GM12878 (cell line): ENCODE measurements around the gene DELE1. TPM values are rescaled to one million over a fixed set of nuclear protein-coding genes. Genes with fewer than 3 reads are reported as not detected.

ENCODE experiments used
- ATAC-seq: fragments of 200-7000 bp; cut with Tn5 transposase; 3 replicates; pipeline ENCODE4 v1.9.1; 2020; ENCODE audit warnings: mild to moderate bottlenecking, moderate library complexity
- BruUV-seq: library from RNA; stranded (reverse); fragments of 400-500 nt; replicated peaks from 2 replicates; lab custom pipeline; 2021; lab: Mats Ljungman, UMichigan
- CTCF ChIA-PET: fragments of 300-600 bp; sonication (Branson Sonifier 250); formaldehyde crosslinking; extraction: SDS; loops from one replicate; lab custom pipeline; 2021; ENCODE audit warnings: inconsistent platforms; lab: Yijun Ruan, JAX
- POLR2A ChIA-PET: fragments of 350-600 bp; formaldehyde crosslinking; extraction: SDS; loops from one replicate; lab custom pipeline; 2021; ENCODE audit warnings: inconsistent platforms; lab: Charles Lee
- RAD21 ChIA-PET: fragments of 300-600 bp; sonication (Branson Sonifier 250); formaldehyde crosslinking; loops from one replicate; lab custom pipeline; 2023; ENCODE audit warnings: antibody characterized with exemption; ENCODE audit not compliant: unreplicated experiment; lab: Charles Lee
- SMC1A ChIA-PET: fragments of 300-600 bp; sonication (Branson Sonifier 250); formaldehyde crosslinking; loops from one replicate; lab custom pipeline; 2023; ENCODE audit not compliant: unreplicated experiment, uncharacterized antibody; lab: Charles Lee
- DNase-seq: peaks from one replicate; pipeline ENCODE4 v3.0.0-alpha.2; 2011; ENCODE audit warnings: low read depth, low spot score
- FAIRE-seq: peaks from 3 replicates; lab custom pipeline; 2011; peaks lifted over from hg19 to GRCh38; lab: Jason Lieb, UNC
- H2AFZ ChIP-seq: 2 replicates; pipeline ENCODE4 v1.6.0; 2011; ENCODE audit warnings: low read depth, low read length, control low read depth; ENCODE audit not compliant: control insufficient read depth
- H3K27ac ChIP-seq: 2 replicates; pipeline ENCODE4 v1.5.1; 2011; ENCODE audit warnings: control low read depth; ENCODE audit not compliant: control insufficient read depth, insufficient read depth
- H3K27me3 ChIP-seq, 2 experiments: replicated peaks in 1 of 2; 2 replicates each; pipeline versions ENCODE4 v1.6.0 to v1.6.1; 2011; ENCODE audit warnings: low read length in 1 of 2; ENCODE audit not compliant: control insufficient read depth in 2 of 2, insufficient read depth in 2 of 2
- H3K36me3 ChIP-seq, 2 experiments: 2 replicates each; pipeline ENCODE4 v1.5.1; 2011; ENCODE audit warnings: low read length in 1 of 2; ENCODE audit not compliant: control insufficient read depth in 2 of 2, insufficient read depth in 2 of 2
- H3K4me1 ChIP-seq: 2 replicates; pipeline ENCODE4 v1.6.1; 2011; ENCODE audit warnings: mild to moderate bottlenecking, low read length, moderate library complexity, mixed read lengths; ENCODE audit not compliant: control insufficient read depth, insufficient read depth
- H3K4me2 ChIP-seq: 2 replicates; pipeline ENCODE4 v1.6.0; 2011; ENCODE audit warnings: control low read depth; ENCODE audit not compliant: control insufficient read depth, insufficient read depth
- H3K4me3 ChIP-seq: fragments of 200-600 bp; sonication (generic); 2 replicates; pipeline ENCODE4 v1.5.1; 2016
- H3K79me2 ChIP-seq: 2 replicates; pipeline ENCODE4 v1.6.0; 2011; ENCODE audit warnings: low read length; ENCODE audit not compliant: control insufficient read depth, insufficient read depth
- H3K9ac ChIP-seq: 2 replicates; pipeline ENCODE4 v1.8.0; 2011; ENCODE audit warnings: low read length, control low read depth, mixed read lengths; ENCODE audit not compliant: control insufficient read depth, insufficient read depth
- H3K9me3 ChIP-seq: replicated peaks from 3 replicates; pipeline ENCODE4 v1.5.1; 2011; ENCODE audit warnings: mild to moderate bottlenecking, low read length; ENCODE audit not compliant: control insufficient read depth, insufficient read depth
- H4K20me1 ChIP-seq: 2 replicates; pipeline ENCODE4 v1.6.0; 2011; ENCODE audit not compliant: control insufficient read depth, insufficient read depth
- EZH2 ChIP-seq: IDR thresholded peaks from 2 replicates; pipeline ENCODE4 v1.6.1; 2012; ENCODE audit warnings: low read depth, mild to moderate bottlenecking, control low read depth, inconsistent platforms, low read length, borderline replicate concordance; ENCODE audit not compliant: control insufficient read depth
- ZBED1 ChIP-seq: IDR thresholded peaks from 2 replicates; pipeline ENCODE4 v1.6.1; 2016; ENCODE audit warnings: borderline replicate concordance
- WGBS: methylation state at CpG from one replicate; pipeline ENCODE4 v1.1.6; 2016; ENCODE audit warnings: low lambda C conversion rate; ENCODE audit not compliant: insufficient replicate concordance, insufficient coverage; ENCODE audit errors: missing lambda C conversion rate; 5-methylcytosine and 5-hydroxymethylcytosine counted together
- in situ Hi-C: fragments of 300-500 bp; cut with MboI; formaldehyde crosslinking; loops from 9 replicates; pipeline ENCODE4 v1.14.3; 2018; ENCODE audit warnings: mixed read lengths
- intact Hi-C: fragments of 100-400 bp; cut with micrococcal nuclease; formaldehyde crosslinking; loops from one replicate; pipeline ENCODE4 v1.14.2; 2022; ENCODE audit not compliant: unreplicated experiment
- polyA plus RNA-seq, 11 experiments: library from polyadenylated mRNA; depleted of rRNA in 4 of 11; unstranded in 6 of 11; stranded (reverse) in 5 of 11; fragments of >200 nt; fragmentation: Nextera tagmentation in 4 of 11; fragmentation: Illumina TruSeq in 1 of 11; extraction: Ambion mirVana in 4 of 11; extraction: Trizol in 1 of 11; gene quantifications; 1 replicate in 1 of 11; 2 replicates in 10 of 11; pipeline versions ENCODE4 v1.2.1 to v1.2.3, GENCODE V29; 2011 to 2016; ENCODE audit warnings: inconsistent platforms in 2 of 11, missing spikeins in 2 of 11, low read depth in 1 of 11
- total RNA-seq, 4 experiments: library from RNA; depleted of rRNA in 3 of 4; stranded (reverse); fragments of >200 nt in 3 of 4; fragmentation: Illumina TruSeq in 1 of 4; extraction: Trizol in 1 of 4; gene quantifications; 2 replicates each; pipeline versions ENCODE4 v1.2.1 to v1.2.3, GENCODE V29; 2013 to 2021

DELE1 gene
- total and polyA plus RNA-seq, 10 of the 15 experiments (the other 5 are each of a cell fraction or from before 2014, with no cell fraction given): 18.9 to 71.4 (median 47.6) TPM

- no peak overlapping the region for H3K4me3 ChIP-seq
- no peak for TF ChIP-seq ZBED1
- in situ Hi-C loops: no loop called here
- SMC1A ChIA-PET: no interaction called here
- H4K20me1 ChIP-seq: no peaks in the 10 kb centered on the region
- POLR2A ChIA-PET: no interaction called here
- H3K79me2 ChIP-seq: no peaks in the 10 kb centered on the region
- WGBS: 37% methylated on average over 2 of the region's 2 CpGs
- no peak overlapping the region for H3K27ac ChIP-seq
- FAIRE-seq: no peak
- no peak overlapping the region for H2AFZ ChIP-seq
- RAD21 ChIA-PET: no interaction called here
- CTCF ChIA-PET: interaction anchor here (0.7 kb wide), 1 partner anchor 554 kb away, joined by 3 read pairs; no protein-coding TSS in a partner anchor
- no peaks in the 10 kb centered on the region for H3K36me3 ChIP-seq
- no peaks in the 10 kb centered on the region for H3K27me3 ChIP-seq
- no peak for ATAC-seq
- H3K4me2 ChIP-seq: no peak overlapping the region
- H3K4me1 ChIP-seq: no peaks in the 10 kb centered on the region
- no peak overlapping the region for H3K9ac ChIP-seq
- no TSS peak for BruUV-seq
- intact Hi-C loops: no loop called here
- no peak for DNase-seq
- H3K9me3 ChIP-seq: no peaks in the 10 kb centered on the region
Measured at GRCh38 chr5:141949511-141949910, 25.8 kb downstream of the DELE1 start.

- in situ Hi-C loops (no loop called here), intact Hi-C loops (no loop called here)
- BruUV-seq: no TSS peak
Measured at GRCh38 chr5:141950207-141951005, 26.7 kb downstream of the DELE1 start.

More at GRCh38 chr5:141950207-141951005, 26.7 kb downstream of the DELE1 start:
- CTCF ChIA-PET: interaction anchor here (1.1 to 1.5 kb wide), 2 partner anchors 10 to 259 kb away, joined by 5 to 10 read pairs; no protein-coding TSS in a partner anchor
- SMC1A ChIA-PET: interaction anchor here (1.2 kb wide), 1 partner anchor 11 kb away, joined by 3 read pairs; no protein-coding TSS in a partner anchor
- Histone ChIP-seq H3K36me3 (no peaks in the 10 kb centered on the region), H3K9ac (no peak overlapping the region), H3K4me3 (no peak overlapping the region), H4K20me1 (no peaks in the 10 kb centered on the region), H3K79me2 (no peaks in the 10 kb centered on the region), H3K9me3 (no peaks in the 10 kb centered on the region), H2AFZ (no peak overlapping the region), H3K4me2 (no peak overlapping the region), H3K27ac (no peak overlapping the region), H3K4me1 (no peaks in the 10 kb centered on the region), H3K27me3 (no peaks in the 10 kb centered on the region)
- DNase-seq (no peak), ATAC-seq (no peak), FAIRE-seq (no peak)
- 75% methylated on average over 3 of the region's 3 CpGs for WGBS
- no peak for TF ChIP-seq EZH2
- POLR2A ChIA-PET: no interaction called here
- RAD21 ChIA-PET: no interaction called here
